ENCODE measurements around the gene UGT1A1. TPM values are rescaled to one million over a fixed set of nuclear protein-coding genes. Genes with fewer than 3 reads are reported as not detected.

UGT1A1 gene
- total RNA-seq, 2 experiments from 2014 or later, result not detected

DNA sequence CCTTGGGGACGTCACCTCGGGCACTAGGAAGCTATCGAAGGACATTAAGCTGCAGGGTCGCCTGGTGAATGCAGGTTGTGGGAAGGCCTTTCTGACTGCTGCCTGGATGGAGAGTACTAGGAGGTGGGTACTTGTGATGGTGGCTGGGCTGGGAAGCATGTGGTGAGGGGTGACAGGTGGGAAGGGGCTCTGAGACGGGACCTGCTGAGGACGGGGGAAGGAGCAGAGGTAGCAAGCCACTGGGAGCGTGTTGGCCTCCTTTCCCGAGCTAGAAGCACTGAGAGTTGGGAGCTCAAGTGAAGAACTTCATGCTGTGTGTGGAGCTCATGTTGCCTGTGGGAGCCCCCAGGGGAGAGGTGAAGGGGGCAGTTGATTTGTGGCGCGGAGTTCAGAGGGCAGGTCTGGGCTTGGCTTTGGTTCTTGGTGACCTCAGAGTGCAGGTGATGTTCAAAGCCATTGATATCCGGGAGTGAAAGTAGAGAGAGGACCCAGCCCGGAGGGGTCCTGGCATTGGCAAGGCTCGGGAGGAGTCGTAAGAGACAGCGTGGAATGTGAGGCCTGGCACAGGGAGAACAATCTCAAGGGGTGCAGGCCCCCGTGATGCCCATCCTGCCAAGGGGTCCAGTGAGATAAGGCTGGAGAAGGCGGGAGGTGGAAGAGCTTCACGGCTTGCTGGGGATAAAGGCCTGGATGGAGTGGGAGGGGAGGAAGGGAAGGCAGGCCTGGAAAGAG lies 31.2 kb downstream of the UGT1A1 start:
- POLR2A ChIA-PET, result no interaction called here
- no peaks in the 10 kb centered on the region for H3K9me3 Mint-ChIP-seq
- intact Hi-C loops (cut with micrococcal nuclease), result no loop called here
- no peak overlapping the region for H3K4me3 Mint-ChIP-seq
- no peaks in the 10 kb centered on the region for H3K36me3 Mint-ChIP-seq
- peaks cover 2% of the 10 kb centered on the region for H3K27me3 Mint-ChIP-seq
- CTCF ChIA-PET, result interaction anchor here (0.6 kb wide), 1 partner anchor 256 kb away, joined by 3 read pairs; no protein-coding TSS in a partner anchor
- DNase-seq, result no peak
- no peak overlapping the region for H3K27ac Mint-ChIP-seq
- no peaks in the 10 kb centered on the region for H3K4me1 Mint-ChIP-seq (ENCODE audit: low read depth)

GRCh38 chr2:233791883-233792329 lies 31.8 kb downstream of the UGT1A1 start:
- intact Hi-C loops (cut with micrococcal nuclease), result no loop called here
- Mint-ChIP-seq H3K4me1 (ENCODE audit: low read depth) (no peaks in the 10 kb centered on the region), H3K9me3 (no peaks in the 10 kb centered on the region), H3K27me3 (no peaks in the 10 kb centered on the region), H3K27ac (no peak overlapping the region), H3K36me3 (no peaks in the 10 kb centered on the region), H3K4me3 (no peak overlapping the region)
- DNase-seq, result no peak
- CTCF ChIA-PET, result no interaction called here
- POLR2A ChIA-PET, result no interaction called here

GRCh38 chr2:233792720-233793119 lies 32.6 kb downstream of the UGT1A1 start:
- intact Hi-C loops (cut with micrococcal nuclease), result no loop called here

DNA sequence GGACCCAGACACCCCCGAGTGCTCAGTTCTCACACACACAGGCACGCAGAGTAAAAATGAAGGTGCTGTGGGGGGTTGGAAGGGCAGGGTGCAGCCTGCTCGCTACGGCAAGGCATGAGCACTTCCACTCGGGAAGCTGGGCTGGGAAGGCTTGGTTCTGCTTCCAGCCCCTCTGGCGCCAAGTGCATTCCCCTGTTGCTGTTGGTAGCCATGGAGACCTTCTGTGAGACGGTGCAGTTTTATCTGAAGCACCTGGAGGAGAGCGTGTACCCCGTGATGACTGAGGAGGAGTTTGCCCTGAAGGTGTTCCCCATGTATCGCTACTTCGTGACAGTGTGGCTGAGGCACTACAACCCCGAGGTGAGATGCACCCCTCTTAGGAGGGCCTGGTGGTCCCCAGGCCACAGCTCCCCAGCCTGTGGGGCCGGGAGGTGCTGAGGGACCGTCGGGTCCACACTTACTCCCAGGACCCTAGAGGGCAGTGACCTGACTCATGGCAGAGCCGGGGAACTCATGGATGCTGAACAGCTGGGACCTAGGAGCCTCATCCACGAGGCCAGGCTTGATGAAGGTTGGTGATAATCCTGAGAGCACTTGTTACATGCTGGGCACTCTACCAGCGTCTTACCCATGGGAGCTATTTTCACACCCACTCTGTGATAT lies 33.5 kb downstream of the UGT1A1 start:
- H3K27me3 Mint-ChIP-seq, result no peaks in the 10 kb centered on the region
- no peaks in the 10 kb centered on the region for H3K9me3 Mint-ChIP-seq
- no peak overlapping the region for H3K4me3 Mint-ChIP-seq
- no peaks in the 10 kb centered on the region for H3K4me1 Mint-ChIP-seq (ENCODE audit: low read depth)
- ChIA-PET CTCF (no interaction called here), POLR2A (no interaction called here)
- intact Hi-C loops (cut with micrococcal nuclease), result no loop called here
- no peak overlapping the region for H3K27ac Mint-ChIP-seq
- no peak for DNase-seq
- H3K36me3 Mint-ChIP-seq, result no peaks in the 10 kb centered on the region

More at GRCh38 chr2:233792720-233793119, 32.6 kb downstream of the UGT1A1 start:
- ChIA-PET CTCF (no interaction called here), POLR2A (no interaction called here)
- Mint-ChIP-seq H3K36me3 (no peaks in the 10 kb centered on the region), H3K27me3 (no peaks in the 10 kb centered on the region), H3K4me1 (ENCODE audit: low read depth) (no peaks in the 10 kb centered on the region), H3K27ac (no peak overlapping the region), H3K9me3 (no peaks in the 10 kb centered on the region), H3K4me3 (no peak overlapping the region)
- DNase-seq, result no peak

- intact Hi-C loops (cut with micrococcal nuclease), result no loop called here
- no peak for DNase-seq
- Mint-ChIP-seq H3K9me3 (no peaks in the 10 kb centered on the region), H3K36me3 (no peaks in the 10 kb centered on the region), H3K4me1 (ENCODE audit: low read depth) (no peaks in the 10 kb centered on the region), H3K4me3 (no peak overlapping the region), H3K27ac (no peak overlapping the region), H3K27me3 (no peaks in the 10 kb centered on the region)
- ChIA-PET POLR2A (no interaction called here), CTCF (no interaction called here)
These were observed 34.1 kb downstream of the UGT1A1 start for GRCh38 chr2:233794128-233794658.

DNA sequence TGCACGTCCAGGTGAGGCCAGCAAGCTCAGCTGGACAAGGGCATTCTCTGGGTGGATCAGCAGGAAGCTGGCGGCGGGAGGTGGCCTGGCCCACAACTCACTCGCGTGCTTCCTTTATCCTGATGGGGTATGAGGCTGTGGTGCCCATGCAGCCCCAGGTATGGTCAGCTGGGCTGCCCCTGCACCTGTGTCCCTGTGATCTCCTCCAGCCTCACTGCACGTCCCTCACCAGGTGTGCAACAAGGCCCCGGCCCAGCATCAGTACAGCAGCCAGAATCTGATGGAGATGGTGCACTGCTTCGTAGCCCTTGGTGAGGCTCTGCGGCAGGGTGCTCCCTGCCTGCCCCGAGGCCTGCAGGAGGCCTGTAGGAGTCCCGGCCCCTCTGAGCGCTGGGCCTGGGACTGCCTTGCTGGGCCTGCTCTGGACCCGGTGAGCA lies 35.7 kb downstream of the UGT1A1 start:
- ChIA-PET POLR2A (no interaction called here), CTCF (no interaction called here)
- Mint-ChIP-seq H3K9me3 (no peaks in the 10 kb centered on the region), H3K27me3 (no peaks in the 10 kb centered on the region), H3K27ac (no peak overlapping the region), H3K4me1 (ENCODE audit: low read depth) (no peaks in the 10 kb centered on the region), H3K36me3 (no peaks in the 10 kb centered on the region), H3K4me3 (no peak overlapping the region)
- intact Hi-C loops (cut with micrococcal nuclease), result no loop called here
- DNase-seq, result peak; percentile 1

DNA sequence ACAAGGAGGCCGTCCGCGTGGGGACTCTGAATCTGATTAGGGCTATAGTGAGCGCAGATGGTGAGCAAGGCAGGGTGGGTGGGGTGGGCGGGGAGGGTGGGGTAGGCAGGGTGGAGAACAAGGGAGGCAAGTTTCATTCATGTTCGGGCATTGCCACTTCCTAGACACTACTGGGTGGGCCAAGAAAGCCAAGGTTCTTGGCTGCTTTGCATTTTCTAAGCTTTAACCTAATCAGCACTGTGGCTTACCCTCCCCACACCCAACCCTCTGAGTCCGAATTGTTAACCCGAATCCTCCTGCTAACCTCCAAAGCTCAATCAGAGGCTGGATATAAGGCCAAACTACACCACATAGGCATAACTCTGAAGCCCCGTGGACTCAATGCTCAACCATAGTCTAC lies 36.2 kb downstream of the UGT1A1 start:
- H3K9me3 Mint-ChIP-seq, result no peaks in the 10 kb centered on the region
- no peak overlapping the region for H3K27ac Mint-ChIP-seq
- H3K27me3 Mint-ChIP-seq, result no peaks in the 10 kb centered on the region
- H3K4me1 Mint-ChIP-seq (ENCODE audit: low read depth), result no peaks in the 10 kb centered on the region
- no peak overlapping the region for H3K4me3 Mint-ChIP-seq
- CTCF ChIA-PET, result no interaction called here
- POLR2A ChIA-PET, result no interaction called here
- intact Hi-C loops (cut with micrococcal nuclease), result no loop called here
- no peaks in the 10 kb centered on the region for H3K36me3 Mint-ChIP-seq
- no peak for DNase-seq

DNA sequence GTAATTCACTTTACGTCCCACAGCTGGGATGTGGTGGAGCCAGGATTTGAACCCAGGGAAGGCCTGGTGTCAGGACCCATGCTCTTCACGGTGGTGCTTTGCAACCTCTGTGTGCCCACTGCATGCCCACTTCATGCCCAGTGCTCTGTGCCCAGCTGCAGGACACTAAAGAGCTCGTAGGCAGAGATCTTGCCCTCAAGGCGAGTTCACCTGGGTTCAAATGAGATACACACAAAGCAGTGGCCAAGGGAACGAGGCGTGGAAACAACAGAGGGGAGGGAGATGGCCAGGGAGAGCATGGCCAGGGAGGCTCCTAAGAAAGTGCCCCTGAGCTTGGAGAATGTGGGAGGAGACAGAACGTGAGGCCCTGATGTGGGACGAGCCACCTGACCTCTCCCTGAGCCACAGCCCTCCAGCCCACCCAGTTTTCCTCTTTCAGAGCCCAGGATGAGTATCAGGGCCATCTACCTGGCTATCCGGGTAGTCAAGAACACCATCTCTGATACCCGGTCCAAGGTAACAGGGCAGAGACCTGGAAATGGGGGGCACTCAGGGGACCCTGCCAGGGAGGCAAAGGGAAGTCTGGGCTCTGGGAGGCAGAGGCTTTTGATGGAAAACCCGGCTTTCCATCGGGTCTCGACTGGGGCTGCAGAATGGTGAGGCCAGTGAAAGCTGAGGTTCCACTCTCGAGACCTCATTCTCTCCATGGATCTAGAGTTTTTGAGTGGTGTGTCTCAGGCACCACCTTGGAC lies 38.4 kb downstream of the UGT1A1 start:
- no peak overlapping the region for H3K27ac Mint-ChIP-seq
- ChIA-PET CTCF (no interaction called here), POLR2A (no interaction called here)

DNA sequence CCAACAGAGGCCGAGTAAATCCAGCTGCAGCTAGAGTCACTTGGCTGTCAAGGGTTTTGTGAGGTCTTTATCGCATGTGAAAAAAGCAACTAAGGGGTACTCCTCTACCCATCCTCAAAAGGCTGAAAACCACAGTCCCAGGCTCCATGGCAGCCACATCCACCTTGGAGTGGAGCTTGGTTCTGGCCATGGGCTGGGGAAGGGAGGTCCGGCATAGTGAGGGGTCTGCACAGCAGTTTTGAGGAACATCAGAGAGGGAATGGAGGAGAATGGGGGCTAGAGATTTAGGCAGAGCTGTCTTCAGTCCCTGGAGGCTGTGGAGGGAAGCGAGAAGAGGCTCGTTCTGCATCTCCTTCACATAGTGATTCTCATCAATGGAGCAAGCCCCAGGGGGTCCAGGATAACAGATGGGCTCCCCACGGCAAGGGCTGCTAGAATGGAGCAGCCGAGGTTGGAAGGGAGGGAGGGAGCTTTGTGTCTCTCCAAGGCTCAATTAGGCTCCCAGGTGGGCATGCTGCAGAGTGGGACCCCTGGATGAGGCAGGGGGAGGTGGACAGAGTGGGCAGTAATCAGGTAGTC lies 39.1 kb downstream of the UGT1A1 start:
- no peak for DNase-seq
- ChIA-PET POLR2A (no interaction called here), CTCF (no interaction called here)
- no peaks in the 10 kb centered on the region for H3K9me3 Mint-ChIP-seq
- no peak overlapping the region for H3K27ac Mint-ChIP-seq
- H3K4me1 Mint-ChIP-seq (ENCODE audit: low read depth), result no peaks in the 10 kb centered on the region
- H3K4me3 Mint-ChIP-seq, result no peak overlapping the region
- intact Hi-C loops (cut with micrococcal nuclease), result no loop called here
- no peaks in the 10 kb centered on the region for H3K36me3 Mint-ChIP-seq
- H3K27me3 Mint-ChIP-seq, result peaks cover under 1% of the 10 kb centered on the region

More for the DNA sequence above, 38.4 kb downstream of the UGT1A1 start:
- Mint-ChIP-seq H3K4me3 (no peak overlapping the region), H3K27me3 (no peaks in the 10 kb centered on the region), H3K36me3 (no peaks in the 10 kb centered on the region), H3K4me1 (ENCODE audit: low read depth) (no peaks in the 10 kb centered on the region), H3K9me3 (no peaks in the 10 kb centered on the region)
- peak; percentile 1 for DNase-seq
- intact Hi-C loops (cut with micrococcal nuclease), result no loop called here

DNA sequence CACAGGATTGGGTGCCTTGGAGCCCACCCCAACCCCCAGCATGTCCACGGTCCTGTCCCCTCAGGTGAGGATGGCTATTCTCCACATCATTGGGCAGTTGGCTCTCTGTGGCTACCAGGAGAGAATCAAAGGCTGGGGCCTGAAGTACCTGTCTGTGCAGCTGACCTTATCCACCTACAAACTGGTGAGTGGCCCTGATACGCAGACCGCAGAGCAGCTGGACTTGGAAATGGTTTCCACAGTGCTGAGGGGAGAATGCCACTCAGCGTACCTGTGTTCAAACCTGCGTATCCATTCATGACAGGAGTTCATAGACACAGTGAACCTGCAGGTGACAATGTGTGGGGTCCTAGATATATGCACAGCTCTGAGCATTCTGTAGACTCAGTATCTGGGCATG lies 39.6 kb downstream of the UGT1A1 start:
- H3K27me3 Mint-ChIP-seq, result peaks cover 2% of the 10 kb centered on the region
- H3K27ac Mint-ChIP-seq, result no peak overlapping the region
- intact Hi-C loops (cut with micrococcal nuclease), result no loop called here
- ChIA-PET POLR2A (no interaction called here), CTCF (no interaction called here)
- H3K4me3 Mint-ChIP-seq, result no peak overlapping the region
- H3K36me3 Mint-ChIP-seq, result no peaks in the 10 kb centered on the region
- DNase-seq, result peak; percentile 4
- H3K9me3 Mint-ChIP-seq, result no peaks in the 10 kb centered on the region
- no peaks in the 10 kb centered on the region for H3K4me1 Mint-ChIP-seq (ENCODE audit: low read depth)

- H3K27ac Mint-ChIP-seq, result no peak overlapping the region
- no peaks in the 10 kb centered on the region for H3K9me3 Mint-ChIP-seq
- H3K27me3 Mint-ChIP-seq, result peaks cover 2% of the 10 kb centered on the region
- no peaks in the 10 kb centered on the region for H3K36me3 Mint-ChIP-seq
- no peaks in the 10 kb centered on the region for H3K4me1 Mint-ChIP-seq (ENCODE audit: low read depth)
- DNase-seq, result no peak
- CTCF ChIA-PET, result no interaction called here
- POLR2A ChIA-PET, result no interaction called here
- intact Hi-C loops (cut with micrococcal nuclease), result no loop called here
- H3K4me3 Mint-ChIP-seq, result no peak overlapping the region
These were observed 40.1 kb downstream of the UGT1A1 start for GRCh38 chr2:233800208-233800607.

DNA sequence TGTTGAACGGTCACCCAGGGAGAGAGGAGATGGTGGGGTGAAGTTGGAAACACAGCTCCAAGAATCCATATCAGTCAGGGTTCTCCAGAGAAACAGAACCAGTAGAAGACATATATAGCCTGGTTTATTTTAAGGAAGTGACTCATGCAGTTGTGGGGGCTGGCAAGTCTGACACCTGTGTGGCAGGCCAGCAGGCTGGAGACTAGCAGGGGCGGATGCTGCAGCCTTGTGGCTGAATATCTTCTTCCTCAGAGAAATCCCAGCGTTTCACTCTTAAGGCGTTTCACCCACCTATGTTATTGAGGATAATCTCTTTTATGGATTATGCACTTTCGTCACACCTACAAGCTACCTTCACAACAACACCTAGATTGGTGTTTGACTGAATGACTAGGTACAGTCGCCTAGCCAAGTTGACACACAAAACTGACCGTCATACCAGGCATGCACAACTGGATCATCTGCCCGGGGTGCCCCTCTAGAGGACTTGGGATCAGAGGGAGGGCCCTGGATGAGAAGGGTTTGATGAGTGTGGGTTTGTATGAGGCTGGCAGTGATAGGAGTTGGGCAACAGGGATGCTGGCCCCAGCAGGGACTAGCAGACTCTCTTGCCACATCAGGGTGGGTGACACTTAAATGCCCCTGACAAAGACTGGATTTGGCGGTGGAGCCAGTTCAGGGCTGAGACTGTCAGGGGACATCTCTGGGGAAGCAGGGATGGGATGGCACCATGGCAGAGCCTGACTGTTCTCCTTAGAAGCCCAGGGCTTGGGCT lies 41.5 kb downstream of the UGT1A1 start:
- Mint-ChIP-seq H3K9me3 (no peaks in the 10 kb centered on the region), H3K36me3 (no peaks in the 10 kb centered on the region), H3K4me1 (ENCODE audit: low read depth) (no peaks in the 10 kb centered on the region), H3K27ac (no peak overlapping the region), H3K4me3 (no peak overlapping the region), H3K27me3 (peaks cover 2% of the 10 kb centered on the region)
- intact Hi-C loops (cut with micrococcal nuclease), result no loop called here
- DNase-seq, result peak; percentile 25
- POLR2A ChIA-PET, result no interaction called here
- CTCF ChIA-PET, result no interaction called here

Data from activated CD4-positive, alpha-beta memory T cell treated with anti-CD3 and anti-CD28 coated beads for 36 hours (primary cell).